Stimulated activated memory B cell treated with anti-CD40 and anti-IgM and Interleukin-4, amounts not matched to agents 10 μg/mL and 1 μg/mL and 100 μg/mL, for 72 hours (primary cell): ENCODE measurements around the gene DNM1.
"Not testable (repeated sequence)": the region's sequence is repeated elsewhere in the genome, so short reads cannot be mapped to it uniquely, and the experiment has no call there.

Source experiments
- ATAC-seq: fragments of 150-1000 bp; cut with Tn5 transposase; 2 replicates; pipeline ENCODE4 v1.10.0; 2021
- H3K27ac Mint-ChIP-seq: one replicate; pipeline ENCODE4 v1.8.0; 2022; ENCODE audit warnings: mild to moderate bottlenecking, mixed read lengths
- H3K27me3 Mint-ChIP-seq: one replicate; pipeline ENCODE4 v1.8.0; 2022; ENCODE audit warnings: mixed read lengths
- H3K36me3 Mint-ChIP-seq: one replicate; pipeline ENCODE4 v1.8.0; 2022; ENCODE audit warnings: mixed read lengths
- H3K4me1 Mint-ChIP-seq: one replicate; pipeline ENCODE4 v1.8.0; 2022; ENCODE audit warnings: mixed read lengths
- H3K4me3 Mint-ChIP-seq: one replicate; pipeline ENCODE4 v1.8.0; 2022; ENCODE audit warnings: mild to moderate bottlenecking, moderate library complexity, mixed read lengths
- H3K9me3 Mint-ChIP-seq: one replicate; pipeline ENCODE4 v1.8.0; 2022; ENCODE audit warnings: mixed read lengths

The DNM1 gene

DNA sequence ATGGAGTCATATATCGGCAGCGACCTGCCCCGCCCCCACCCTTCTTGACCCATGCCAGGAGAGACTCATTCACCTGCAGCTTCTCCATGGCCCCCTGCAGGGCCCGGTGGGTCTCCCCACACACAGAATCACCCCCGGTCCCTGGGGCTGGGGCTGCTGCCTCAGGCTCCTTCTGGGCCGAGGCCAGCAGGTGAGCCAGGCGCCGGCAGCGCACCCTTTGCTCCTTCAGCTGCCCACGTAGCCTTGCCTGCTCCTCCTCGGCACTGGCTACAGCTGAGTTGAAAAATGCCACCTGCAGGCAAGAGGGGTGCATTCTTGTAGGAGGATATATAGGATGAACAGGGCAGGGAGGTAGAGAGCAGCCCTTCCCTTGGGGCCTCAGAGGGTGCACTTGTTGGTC lies 54.7 kb downstream of the DNM1 start:
- H3K27me3 Mint-ChIP-seq: peaks cover 17% of the 10 kb centered on the region
- peaks cover 68% of the 10 kb centered on the region for H3K36me3 Mint-ChIP-seq
- peaks cover 11% of the 10 kb centered on the region for H3K4me1 Mint-ChIP-seq
- H3K4me3 Mint-ChIP-seq: no peak overlapping the region
- no peak for ATAC-seq
- no peak overlapping the region for H3K27ac Mint-ChIP-seq
- H3K9me3 Mint-ChIP-seq: no peaks in the 10 kb centered on the region

DNA sequence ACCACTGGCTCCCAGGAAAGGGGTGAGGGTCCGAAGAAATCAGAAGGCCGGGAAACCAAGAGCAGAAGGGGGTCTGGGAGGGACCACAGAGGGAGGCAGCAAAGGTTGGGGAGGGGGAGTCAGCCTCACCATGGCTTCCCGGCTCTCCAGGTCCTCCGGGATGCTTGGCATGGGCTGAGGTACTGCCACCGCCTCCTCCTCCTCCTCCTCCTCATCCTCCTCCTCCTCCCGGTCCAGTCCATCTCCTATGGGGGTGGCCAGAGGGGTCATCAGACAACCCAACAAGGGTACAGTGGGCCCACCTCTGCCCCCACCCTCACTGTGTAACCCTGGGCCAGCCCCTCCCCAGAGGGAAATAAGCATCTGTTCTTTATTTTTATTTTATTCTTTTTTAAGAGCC lies 55.1 kb downstream of the DNM1 start:
- no peak overlapping the region for H3K4me3 Mint-ChIP-seq
- ATAC-seq: no peak
- peaks cover 7% of the 10 kb centered on the region for H3K4me1 Mint-ChIP-seq
- peaks cover 16% of the 10 kb centered on the region for H3K27me3 Mint-ChIP-seq
- peaks cover 72% of the 10 kb centered on the region for H3K36me3 Mint-ChIP-seq
- H3K27ac Mint-ChIP-seq: no peak overlapping the region
- H3K9me3 Mint-ChIP-seq: no peaks in the 10 kb centered on the region

DNA sequence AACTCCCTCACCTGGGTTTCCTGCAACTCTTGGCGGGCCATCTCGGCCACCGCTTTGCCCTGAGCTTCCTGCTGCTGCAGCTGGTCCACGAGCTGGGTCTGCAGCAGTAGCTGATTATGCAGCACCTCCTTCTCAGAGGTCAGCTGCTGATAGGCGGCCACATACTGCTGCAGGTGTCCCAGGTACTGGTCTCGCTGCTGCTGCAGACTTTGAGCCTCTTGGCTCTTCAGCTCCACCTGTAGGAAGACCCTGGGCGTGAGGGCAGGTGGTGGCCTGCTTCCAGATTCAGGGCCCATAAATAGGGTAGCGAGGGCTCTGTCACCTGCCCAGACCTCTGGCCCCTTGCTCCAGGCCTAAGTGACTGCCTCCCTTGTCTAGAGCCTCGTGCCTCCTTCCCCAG lies 56.0 kb downstream of the DNM1 start:
- H3K4me3 Mint-ChIP-seq: no peak overlapping the region
- ATAC-seq: no peak
- peaks cover 8% of the 10 kb centered on the region for H3K27me3 Mint-ChIP-seq
- peaks cover 73% of the 10 kb centered on the region for H3K36me3 Mint-ChIP-seq
- no peaks in the 10 kb centered on the region for H3K9me3 Mint-ChIP-seq
- H3K27ac Mint-ChIP-seq: no peak overlapping the region
- peaks cover 6% of the 10 kb centered on the region for H3K4me1 Mint-ChIP-seq

DNA sequence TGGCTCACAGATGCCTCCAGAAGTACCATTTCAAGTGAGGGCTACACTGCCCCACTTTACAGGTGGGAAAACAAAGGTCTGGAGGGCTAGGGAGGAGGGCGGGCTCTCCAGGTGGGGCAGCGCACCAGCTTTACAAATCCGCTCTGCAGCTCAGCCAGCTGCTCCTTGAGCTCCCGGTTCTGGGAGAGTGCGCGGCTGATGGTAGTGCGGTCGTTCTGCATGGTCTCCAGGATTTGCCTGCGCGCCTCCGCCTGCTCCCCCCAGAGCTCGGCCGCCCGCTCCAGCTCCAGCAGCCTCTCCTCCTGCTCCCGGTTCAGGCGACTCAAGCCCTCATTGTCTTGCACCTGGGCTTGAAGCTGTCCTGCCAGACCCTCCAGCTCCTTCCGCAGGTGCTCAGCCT lies 57.2 kb downstream of the DNM1 start:
- Mint-ChIP-seq H3K4me3 (no peak overlapping the region), H3K36me3 (peaks cover 73% of the 10 kb centered on the region), H3K9me3 (no peaks in the 10 kb centered on the region), H3K4me1 (peaks cover 3% of the 10 kb centered on the region), H3K27me3 (no peaks in the 10 kb centered on the region), H3K27ac (no peak overlapping the region)
- no peak for ATAC-seq

DNA sequence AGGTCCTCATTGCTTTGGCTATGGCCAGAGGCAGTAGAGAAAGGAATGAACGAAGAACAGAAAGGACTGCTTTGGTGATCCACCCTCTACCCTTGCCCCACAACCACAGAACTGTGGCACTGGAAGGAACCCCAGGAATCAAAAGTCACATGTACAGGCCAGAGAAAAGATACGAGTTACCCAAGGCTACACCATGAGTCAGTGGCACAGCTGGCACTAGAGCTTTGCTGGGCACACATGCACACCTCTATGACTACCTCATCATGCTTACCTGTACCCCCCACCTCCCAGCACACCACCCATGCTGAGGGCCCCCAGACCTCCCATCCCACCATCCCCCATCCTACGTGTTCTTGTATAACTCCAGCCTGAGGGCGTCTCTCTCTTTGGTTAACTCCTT lies 59.5 kb downstream of the DNM1 start:
- ATAC-seq: no peak
- no peaks in the 10 kb centered on the region for H3K9me3 Mint-ChIP-seq
- H3K4me1 Mint-ChIP-seq: no peaks in the 10 kb centered on the region
- H3K4me3 Mint-ChIP-seq: no peak overlapping the region
- no peak overlapping the region for H3K27ac Mint-ChIP-seq
- peaks cover 78% of the 10 kb centered on the region for H3K36me3 Mint-ChIP-seq
- H3K27me3 Mint-ChIP-seq: no peaks in the 10 kb centered on the region

DNA sequence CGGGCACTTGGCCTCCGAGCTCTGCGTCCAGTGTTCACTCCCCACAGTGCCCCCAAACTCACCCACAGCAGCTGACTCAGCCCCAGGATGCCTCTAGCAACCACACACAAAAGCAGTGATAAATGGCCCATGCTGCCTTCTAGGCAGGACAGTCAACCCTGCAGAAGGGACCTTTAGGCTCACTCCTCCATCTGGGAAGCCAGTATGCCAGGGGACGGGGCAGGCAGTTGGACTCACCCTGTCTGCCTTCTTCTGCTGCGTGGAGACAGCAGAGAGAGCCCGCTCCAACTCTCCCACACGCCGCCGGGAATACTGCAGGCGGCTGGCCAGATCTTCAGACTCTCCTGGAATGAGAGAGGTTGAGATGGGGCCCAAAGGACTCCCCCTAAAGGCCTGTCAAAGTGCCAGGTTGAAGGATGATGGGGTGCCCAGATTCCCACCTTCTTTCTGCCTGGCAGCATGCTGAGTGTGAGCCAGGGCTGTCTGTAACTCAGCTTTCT lies 62.2 kb downstream of the DNM1 start:
- H3K27me3 Mint-ChIP-seq: no peaks in the 10 kb centered on the region
- no peaks in the 10 kb centered on the region for H3K4me1 Mint-ChIP-seq
- H3K4me3 Mint-ChIP-seq: no peak overlapping the region
- no peak overlapping the region for H3K27ac Mint-ChIP-seq
- no peaks in the 10 kb centered on the region for H3K9me3 Mint-ChIP-seq
- ATAC-seq: no peak
- H3K36me3 Mint-ChIP-seq: peaks cover 63% of the 10 kb centered on the region

DNA sequence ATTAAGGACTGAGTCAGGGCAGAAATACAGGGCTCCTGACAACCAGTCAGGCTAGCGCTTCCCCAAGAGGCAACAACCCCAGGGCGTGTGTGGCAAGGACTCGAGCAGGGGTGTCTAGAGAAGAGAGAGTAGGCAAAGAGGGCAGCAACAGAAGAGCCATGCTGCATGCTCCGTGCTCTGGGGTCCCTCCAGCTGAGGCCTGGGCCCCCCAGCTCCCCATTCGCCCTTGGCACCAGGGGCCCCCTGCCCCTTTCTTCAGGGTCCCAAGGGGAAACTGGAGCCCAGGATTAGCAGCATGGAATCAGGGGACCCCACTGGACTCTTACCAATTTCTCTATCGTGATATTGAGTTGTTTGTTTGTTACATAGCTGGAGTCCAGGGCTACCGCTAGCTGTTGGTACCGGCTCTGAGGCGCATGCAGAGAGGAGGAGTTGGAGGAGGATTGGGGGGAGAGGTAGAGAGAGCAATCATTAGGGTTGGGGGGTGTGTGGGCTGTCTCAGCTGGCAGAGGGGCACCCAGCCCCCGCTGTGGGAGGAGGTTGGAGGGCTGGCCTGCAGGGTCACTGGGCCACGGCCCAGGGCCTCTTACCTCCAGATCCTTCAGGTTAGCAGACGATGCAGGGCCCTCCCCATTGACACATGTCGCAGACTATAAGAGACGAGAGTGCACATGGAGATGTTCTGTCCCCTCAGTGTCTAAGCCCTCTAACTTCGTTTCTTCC lies 63.9 kb downstream of the DNM1 start:
- no peaks in the 10 kb centered on the region for H3K9me3 Mint-ChIP-seq
- no peak overlapping the region for H3K27ac Mint-ChIP-seq
- no peaks in the 10 kb centered on the region for H3K4me1 Mint-ChIP-seq
- H3K36me3 Mint-ChIP-seq: peaks cover 56% of the 10 kb centered on the region
- ATAC-seq: no peak
- no peaks in the 10 kb centered on the region for H3K27me3 Mint-ChIP-seq
- H3K4me3 Mint-ChIP-seq: no peak overlapping the region

DNA sequence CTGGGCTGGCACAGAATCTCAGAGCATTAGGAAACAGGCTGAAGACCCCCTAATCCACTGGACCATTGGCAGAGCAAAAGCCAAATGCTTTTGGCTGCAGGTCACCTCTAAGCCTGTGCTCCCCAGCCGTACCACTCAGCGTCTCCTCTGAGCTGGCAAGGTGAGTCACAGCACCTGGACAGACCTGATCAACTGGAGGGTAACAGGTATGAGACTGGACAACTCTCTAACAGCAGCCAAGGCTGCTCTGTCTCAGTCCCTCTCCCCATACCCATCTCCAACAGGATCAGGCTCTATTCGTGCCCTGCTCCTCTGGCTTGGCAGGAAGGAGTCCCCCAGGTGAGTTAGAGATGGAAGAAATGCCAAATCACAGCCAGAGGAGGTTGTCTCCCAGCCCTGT lies 67.9 kb downstream of the DNM1 start:
- H3K27me3 Mint-ChIP-seq: no peaks in the 10 kb centered on the region
- H3K4me3 Mint-ChIP-seq: no peak overlapping the region
- peaks cover 22% of the 10 kb centered on the region for H3K4me1 Mint-ChIP-seq
- peaks cover 42% of the 10 kb centered on the region for H3K36me3 Mint-ChIP-seq
- no peak for ATAC-seq
- no peaks in the 10 kb centered on the region for H3K9me3 Mint-ChIP-seq
- H3K27ac Mint-ChIP-seq: no peak overlapping the region

DNA sequence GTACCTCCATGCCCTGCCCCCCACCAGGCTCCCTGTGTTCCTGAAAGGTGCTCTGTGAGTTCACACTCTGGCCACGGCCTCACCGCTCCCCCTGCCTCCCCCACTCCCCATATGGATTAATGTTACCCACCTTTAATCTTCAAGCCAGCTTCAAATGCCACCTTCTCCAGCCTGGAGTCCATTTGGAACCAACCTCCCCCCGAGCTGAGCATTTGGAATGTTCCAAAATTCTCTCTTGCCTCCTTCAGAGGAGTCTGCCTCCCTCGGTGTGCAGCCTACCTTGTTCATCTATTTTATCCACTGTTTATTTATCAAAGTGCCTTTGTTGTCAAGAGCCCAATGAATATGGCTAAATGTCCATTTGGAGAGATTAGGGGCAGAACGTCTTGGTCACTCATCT lies 68.3 kb downstream of the DNM1 start:
- peaks cover 26% of the 10 kb centered on the region for H3K4me1 Mint-ChIP-seq
- H3K27ac Mint-ChIP-seq: no peak overlapping the region
- no peak overlapping the region for H3K4me3 Mint-ChIP-seq
- ATAC-seq: no peak
- no peaks in the 10 kb centered on the region for H3K9me3 Mint-ChIP-seq
- H3K36me3 Mint-ChIP-seq: peaks cover 38% of the 10 kb centered on the region
- H3K27me3 Mint-ChIP-seq: no peaks in the 10 kb centered on the region

DNA sequence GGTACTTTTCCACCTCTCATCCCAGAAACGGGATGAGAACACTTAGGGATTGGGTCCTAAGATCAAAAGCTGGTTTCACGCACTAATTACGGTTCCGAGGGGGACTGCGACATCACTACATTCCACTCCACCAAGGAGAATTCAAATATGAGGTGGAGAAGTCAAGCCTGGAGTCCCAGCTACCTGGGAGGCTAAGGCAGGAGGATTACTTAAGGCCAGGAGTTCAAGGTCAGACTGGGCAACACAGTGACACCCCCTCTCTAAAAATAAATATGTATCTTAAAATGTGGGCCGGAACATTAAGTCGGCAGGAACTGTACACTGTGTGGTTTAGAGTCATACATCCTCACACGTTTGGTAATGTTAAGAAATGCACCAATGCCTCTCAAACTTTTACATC lies 71.1 kb downstream of the DNM1 start:
- H3K27ac Mint-ChIP-seq: peak overlapping the region; percentile 97
- H3K36me3 Mint-ChIP-seq: peaks cover 17% of the 10 kb centered on the region
- H3K9me3 Mint-ChIP-seq: no peaks in the 10 kb centered on the region
- no peak for ATAC-seq
- H3K27me3 Mint-ChIP-seq: no peaks in the 10 kb centered on the region
- no peak overlapping the region for H3K4me3 Mint-ChIP-seq
- peaks cover 39% of the 10 kb centered on the region for H3K4me1 Mint-ChIP-seq

DNA sequence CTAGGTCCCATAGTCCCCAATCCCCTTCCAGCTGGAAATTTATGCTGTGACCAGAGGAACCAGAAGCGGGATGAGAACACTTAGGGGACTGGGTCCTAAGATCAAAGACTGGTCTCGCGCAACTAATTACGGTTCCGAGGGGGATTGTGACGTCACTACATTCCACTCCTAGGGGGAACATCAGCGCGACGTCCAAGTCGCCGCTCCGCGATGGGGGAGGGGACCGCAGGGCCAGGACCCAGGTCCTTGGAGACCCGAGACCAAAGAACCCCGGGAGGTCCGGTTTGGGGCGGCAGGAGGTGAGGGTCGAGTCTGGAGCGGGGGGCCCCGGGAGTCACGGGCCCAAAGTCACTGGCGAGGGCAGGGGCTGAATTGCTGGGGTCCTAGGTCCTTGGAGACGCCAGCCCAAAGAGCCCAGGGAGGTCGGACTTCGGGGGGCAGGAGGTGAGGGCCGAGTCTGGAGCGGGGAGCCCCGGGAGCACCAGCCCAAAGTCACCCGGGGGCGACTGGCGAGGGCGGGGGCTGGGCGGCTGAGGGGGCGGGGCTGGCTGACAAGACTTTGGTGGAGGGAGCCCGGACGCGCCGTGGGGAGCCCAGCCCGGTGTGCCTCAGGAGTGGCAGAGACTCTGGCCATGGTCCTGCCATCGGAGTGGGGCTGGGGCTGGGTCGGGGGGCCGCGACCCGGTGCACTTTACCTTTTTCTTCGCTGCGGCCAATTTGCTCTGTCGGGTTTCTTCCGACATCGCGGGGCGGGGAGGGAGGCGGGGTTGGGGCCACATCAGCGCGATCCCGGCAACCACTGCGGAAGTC lies 72.2 kb downstream of the DNM1 start, which contains the start of gene GOLGA2:
GOLGA2 (minus strand) TSS at position 810 of the 810 bp plus-strand sequence; CDS start at position 779, 31 bp downstream.
- Mint-ChIP-seq H3K9me3 (no peaks in the 10 kb centered on the region), H3K4me1 (peaks cover 44% of the 10 kb centered on the region), H3K27me3 (no peaks in the 10 kb centered on the region), H3K27ac (peak within 1 kb of the TSS; percentile 97), H3K4me3 (peak within 1 kb of the TSS; percentile 97), H3K36me3 (peaks cover 17% of the 10 kb centered on the region)
- peak; percentile 82 for ATAC-seq

DNA sequence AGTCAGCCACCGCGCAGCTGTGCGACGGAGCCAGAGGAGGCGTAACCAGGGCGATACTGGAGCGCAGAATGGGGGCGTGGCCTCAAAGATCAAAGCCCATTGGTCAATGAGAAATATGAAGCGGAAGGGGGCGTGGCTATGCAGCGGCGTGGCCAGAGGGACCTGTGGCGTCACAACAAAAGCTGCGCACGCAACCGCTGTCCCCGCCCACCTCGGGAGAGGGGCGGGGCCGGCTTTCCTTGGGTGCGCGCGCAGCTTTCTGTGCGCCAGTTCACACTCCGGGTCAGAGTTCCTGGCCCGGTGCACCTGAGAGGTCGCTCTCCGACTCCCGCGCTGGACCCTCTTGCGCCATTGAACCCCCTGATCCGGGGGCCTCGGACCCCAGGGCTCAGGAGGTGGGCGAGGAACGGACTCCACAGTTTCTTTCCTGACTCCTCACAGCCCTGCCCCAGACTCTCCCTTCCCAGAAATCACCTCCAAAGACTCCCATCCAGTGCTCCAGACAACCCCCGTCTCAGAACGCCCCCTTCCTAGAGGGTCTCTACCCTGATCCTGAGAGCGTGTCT lies 72.9 kb downstream of the DNM1 start, which contains the start of gene SWI5:
SWI5 (plus strand) TSS at position 269 of the 566 bp plus-strand sequence.
- H3K27ac Mint-ChIP-seq: peak within 1 kb of the TSS; percentile 97
- ATAC-seq: peak; percentile 99
- H3K4me3 Mint-ChIP-seq: peak within 1 kb of the TSS; percentile 97
- H3K4me1 Mint-ChIP-seq: peaks cover 45% of the 10 kb centered on the region
- peaks cover 16% of the 10 kb centered on the region for H3K36me3 Mint-ChIP-seq
- H3K9me3 Mint-ChIP-seq: no peaks in the 10 kb centered on the region
- no peaks in the 10 kb centered on the region for H3K27me3 Mint-ChIP-seq

DNA sequence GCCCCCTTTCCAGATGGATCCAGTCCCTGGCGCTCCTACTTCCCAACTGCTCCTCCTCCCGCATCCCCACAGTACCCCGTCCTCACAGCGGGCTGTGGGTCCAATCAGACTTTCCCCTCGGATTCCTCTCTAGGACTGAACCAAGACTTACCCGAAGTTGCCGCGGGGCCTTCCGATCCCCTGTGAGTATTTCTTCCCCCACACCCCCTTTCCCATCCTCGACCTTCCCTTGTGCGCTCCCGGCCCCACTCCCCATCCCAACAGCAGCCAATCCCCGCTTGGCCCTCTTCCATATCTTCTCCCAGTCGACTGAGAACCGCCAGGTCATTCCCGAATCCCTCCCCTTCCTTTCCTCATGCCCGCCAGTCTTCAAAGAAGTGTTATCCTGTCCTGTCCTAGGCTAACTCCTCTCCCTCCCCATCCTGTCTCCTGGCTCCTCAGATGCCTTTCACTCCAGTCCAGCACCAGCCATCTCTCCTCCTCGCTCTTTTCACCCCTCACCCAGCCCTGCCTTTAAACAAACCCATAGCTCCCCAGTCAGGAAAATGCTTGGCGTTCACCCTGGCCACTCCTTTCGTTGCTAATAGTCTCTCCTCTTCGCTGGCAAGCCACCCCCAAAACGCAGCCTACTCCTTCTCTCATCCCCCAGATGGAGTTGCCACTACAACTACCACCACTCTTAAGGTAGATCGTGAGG lies 73.5 kb downstream of the DNM1 start:
- H3K27me3 Mint-ChIP-seq: no peaks in the 10 kb centered on the region
- ATAC-seq: no peak
- H3K36me3 Mint-ChIP-seq: peaks cover 10% of the 10 kb centered on the region
- peak overlapping the region; percentile 97 for H3K4me3 Mint-ChIP-seq
- H3K27ac Mint-ChIP-seq: peak overlapping the region; percentile 97
- H3K4me1 Mint-ChIP-seq: peaks cover 45% of the 10 kb centered on the region
- no peaks in the 10 kb centered on the region for H3K9me3 Mint-ChIP-seq

DNA sequence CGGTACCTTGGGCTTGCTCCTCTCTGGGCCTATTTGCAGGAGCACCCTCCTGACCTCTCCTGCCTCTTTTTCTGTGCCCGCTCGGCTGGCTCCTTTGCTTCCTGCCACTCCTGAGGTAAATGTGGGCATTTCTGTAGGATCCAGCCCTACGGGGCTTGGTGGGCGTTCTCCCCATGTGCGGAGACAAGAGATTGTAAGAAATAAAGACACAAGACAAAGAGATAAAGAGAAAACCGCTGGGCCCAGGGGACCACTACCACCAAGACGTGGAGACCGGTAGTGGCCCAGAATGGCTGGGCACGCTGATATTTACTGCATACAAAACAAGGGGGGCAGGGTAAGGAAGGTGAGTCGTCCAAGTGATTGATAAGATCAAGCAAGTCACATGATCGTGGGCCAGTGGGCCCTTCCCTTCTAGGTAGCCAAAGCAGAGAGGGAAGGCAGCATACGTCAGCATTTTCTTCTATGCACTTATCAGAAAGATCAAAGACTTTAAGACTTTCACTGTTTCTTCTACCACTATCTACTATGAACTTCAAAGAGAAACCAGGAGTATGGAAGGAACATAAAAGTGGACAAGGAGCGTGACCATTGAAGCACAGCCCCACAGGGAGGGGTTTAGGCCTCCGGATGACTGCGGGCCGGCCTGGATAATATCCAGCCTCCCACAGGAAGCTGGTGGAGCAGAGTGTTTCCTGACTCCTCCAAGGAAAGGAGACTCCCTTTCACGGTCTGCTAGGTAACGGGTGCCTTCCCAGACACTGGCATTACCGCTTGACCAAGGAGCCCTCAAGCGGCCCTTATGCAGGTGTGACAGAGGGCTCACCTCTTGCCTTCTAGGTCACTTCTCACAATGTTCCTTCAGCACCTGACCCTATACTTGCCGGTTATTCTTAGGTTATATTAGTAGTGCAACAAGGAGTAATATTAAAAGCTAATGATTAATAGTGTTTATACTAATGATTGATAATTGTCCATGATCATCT lies 76.2 kb downstream of the DNM1 start:
- not testable (repeated sequence) for H3K36me3 Mint-ChIP-seq, H3K4me3 Mint-ChIP-seq, H3K9me3 Mint-ChIP-seq, ATAC-seq, H3K27ac Mint-ChIP-seq, H3K27me3 Mint-ChIP-seq
- peaks cover 33% of the 10 kb centered on the region for H3K4me1 Mint-ChIP-seq
